NCI-H2171 treated with DMSO at 0.1 percent for 48 hours (cell line): Measurements from ENCODE around the gene ABCG4.
"Not testable (repeated sequence)": the region's sequence is repeated elsewhere in the genome, so short reads cannot be mapped to it uniquely, and the experiment has no call there.

Source experiments
- DNase-seq: peaks from one replicate; lab custom pipeline; 2025; lab: John Stamatoyannopoulos, UW

The ABCG4 gene

GRCh38 chr11:119154178-119154577 is 5.3 kb downstream of the ABCG4 start:
- DNase-seq = no peak

- no peak for DNase-seq
Measured at GRCh38 chr11:119155733-119156492, 7.1 kb downstream of the ABCG4 start.

DNA sequence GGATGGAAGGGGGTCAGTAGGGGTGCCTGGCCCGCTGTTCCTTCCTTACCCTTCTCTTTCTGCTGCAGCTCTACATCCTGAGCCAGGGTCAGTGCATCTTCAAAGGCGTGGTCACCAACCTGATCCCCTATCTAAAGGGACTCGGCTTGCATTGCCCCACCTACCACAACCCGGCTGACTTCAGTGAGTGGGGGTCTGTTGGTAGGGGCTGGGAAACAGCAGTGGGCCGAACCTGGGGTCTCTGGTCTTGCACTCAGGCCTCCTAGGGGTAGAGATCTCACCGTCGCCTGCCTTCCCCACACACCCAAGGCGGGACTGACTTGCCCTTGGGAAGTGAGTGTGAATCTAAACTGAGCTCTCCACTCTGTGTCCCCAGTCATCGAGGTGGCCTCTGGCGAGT is 7.6 kb downstream of the ABCG4 start:
- DNase-seq = no peak

GRCh38 chr11:119157063-119157462 is 8.2 kb downstream of the ABCG4 start:
- no peak for DNase-seq

- DNase-seq = no peak
Measured at GRCh38 chr11:119158467-119158866, 9.6 kb downstream of the ABCG4 start.

DNA sequence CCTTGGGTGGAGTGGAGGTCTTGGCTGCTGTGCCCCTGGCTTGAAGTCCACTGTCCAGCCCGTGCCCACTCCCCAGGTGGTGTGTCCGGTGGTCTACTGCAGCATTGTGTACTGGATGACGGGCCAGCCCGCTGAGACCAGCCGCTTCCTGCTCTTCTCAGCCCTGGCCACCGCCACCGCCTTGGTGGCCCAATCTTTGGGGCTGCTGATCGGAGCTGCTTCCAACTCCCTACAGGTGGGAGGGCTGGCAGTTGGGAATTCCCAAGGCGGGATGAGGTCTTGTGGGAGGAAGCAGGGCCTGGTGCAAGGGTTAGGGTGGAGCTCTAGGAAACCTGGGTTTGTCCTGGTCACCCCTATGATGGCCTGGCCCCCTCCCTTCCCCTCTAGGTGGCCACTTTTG is 11.3 kb downstream of the ABCG4 start:
- DNase-seq = no peak

- DNase-seq = no peak
Measured at GRCh38 chr11:119161871-119162270, 13.0 kb downstream of the ABCG4 start.

- no peak for DNase-seq
Measured at GRCh38 chr11:119166368-119167076, 17.7 kb downstream of the ABCG4 start.

DNA sequence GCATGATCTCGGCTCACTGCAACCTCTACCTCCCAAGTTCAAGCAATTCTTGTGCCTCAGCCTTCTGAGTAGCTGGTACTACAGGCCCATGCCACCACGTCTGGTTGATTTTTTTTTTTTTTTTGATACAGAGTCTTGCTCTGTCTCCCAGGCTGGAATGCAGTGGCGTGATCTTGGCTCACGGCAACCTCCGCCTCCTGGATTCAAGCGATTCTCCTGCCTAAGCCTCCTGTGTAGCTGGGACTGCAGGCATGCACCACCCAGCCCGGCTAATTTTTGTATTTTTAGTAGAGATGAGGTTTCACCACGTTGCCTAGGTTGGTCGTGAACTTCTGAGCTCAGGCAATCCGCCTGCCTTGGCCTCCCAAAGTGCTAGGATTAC is 18.2 kb downstream of the ABCG4 start:
- not testable (repeated sequence) for DNase-seq

DNA sequence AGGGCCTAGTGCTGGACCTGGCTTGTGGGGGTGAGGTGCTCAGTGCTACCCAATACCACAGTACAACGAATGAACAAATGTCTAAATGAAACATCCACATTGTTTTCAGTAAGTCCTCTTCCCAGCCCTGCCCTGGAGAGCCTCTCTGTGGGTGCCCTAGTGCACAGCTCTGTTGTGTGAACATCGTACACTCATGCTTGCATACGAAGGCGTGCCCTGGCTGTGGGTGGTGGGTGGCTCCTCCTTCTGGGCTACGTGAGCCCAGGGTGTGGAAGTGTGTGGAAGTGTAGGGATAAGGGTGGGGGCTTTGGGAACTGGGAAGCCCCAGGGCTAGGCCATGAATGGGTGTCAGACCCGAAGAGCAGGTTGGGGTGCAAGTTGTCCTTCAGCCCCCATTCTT is 19.1 kb downstream of the ABCG4 start:
- no peak for DNase-seq

DNA sequence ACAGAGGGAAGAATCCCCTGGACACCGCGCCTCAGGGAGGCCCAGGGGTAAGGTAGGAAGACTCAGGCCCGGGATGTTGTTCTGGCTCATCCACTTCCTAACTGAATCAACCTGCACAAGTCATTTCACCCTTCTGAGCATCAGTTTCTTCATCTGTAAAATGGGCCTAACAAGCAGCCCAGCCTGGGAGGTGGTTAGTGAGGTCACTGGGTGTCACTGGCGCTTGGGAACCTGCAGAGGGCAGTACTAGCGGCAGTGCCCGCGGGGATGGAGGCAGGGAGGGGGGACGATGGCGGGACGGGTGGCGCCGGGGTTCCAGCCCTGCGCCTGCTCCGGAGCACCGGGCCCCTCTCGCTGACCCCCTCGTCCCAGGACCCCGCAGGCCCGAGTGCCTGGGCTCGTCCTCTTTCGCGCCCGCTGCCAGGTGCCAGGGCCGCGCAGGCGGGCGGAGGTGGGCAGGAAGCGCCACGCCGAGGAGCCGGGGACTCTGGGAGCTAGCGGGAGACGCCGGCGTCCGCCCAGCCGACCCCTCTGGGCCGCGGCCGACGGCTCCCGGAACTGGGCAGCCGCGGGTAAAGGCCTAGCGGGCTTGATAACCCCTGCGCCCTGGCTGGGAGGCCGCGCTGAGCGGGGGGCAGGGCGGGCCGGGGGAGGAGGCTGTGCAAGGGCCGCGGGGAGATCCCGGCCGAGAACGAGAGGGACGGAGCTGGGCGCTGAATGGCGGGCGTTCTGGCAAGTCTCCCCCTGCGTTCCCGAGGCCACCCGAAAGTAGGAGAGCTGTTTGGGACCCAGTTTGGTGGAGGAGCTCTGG is 19.8 kb downstream of the ABCG4 start, which contains the start of gene NLRX1:
TSS of gene NLRX1 (plus strand) at position 255 of the 811 bp plus-strand sequence. CDS start 2,679 bp downstream, outside the sequence.
- DNase-seq = peak; percentile 60

DNA sequence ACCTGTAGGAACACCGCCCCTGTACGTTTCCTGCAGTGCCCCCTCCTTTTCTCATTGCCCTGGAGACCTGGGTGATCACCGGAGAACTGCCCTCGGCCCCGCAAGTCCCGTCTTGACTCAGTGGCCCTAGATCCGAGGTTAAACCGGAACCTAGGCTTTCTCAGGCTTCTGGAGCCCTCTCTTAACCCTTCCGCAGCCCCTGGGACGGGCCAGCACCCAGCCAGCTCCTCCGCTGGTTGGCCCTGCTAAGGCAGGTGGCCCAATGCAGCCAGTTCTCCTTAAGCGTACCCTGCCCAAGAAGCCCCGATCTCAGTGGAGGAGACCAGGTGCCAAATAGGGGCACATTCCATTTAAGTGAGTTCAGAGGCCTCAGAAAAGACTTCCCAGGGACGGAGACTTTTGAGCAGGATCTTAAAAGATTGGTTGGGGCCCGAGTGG is 20.4 kb downstream of the ABCG4 start:
- no peak for DNase-seq

DNA sequence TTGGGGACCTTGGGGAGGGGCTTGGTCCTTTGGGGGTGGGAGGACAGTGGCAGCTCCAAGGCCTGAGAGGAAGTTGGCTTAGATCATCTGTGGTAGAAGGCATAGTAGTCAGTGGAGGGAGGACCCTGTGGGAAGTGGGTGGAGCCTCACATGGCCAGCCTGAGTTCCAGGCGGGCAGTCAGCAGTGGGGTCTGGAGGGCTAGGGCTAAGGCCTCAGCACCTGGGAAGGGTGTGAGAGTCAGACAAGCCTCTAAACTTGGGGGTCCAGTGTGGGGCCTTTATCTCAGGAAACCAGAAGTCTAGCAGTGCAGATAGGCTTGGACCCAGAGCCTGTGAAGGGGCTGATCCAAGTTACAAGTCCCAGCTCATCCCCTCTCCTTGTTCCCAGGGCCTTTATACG is 23.7 kb downstream of the ABCG4 start:
- no peak for DNase-seq

GRCh38 chr11:119173453-119173852 is 24.6 kb downstream of the ABCG4 start:
- DNase-seq = no peak

DNA sequence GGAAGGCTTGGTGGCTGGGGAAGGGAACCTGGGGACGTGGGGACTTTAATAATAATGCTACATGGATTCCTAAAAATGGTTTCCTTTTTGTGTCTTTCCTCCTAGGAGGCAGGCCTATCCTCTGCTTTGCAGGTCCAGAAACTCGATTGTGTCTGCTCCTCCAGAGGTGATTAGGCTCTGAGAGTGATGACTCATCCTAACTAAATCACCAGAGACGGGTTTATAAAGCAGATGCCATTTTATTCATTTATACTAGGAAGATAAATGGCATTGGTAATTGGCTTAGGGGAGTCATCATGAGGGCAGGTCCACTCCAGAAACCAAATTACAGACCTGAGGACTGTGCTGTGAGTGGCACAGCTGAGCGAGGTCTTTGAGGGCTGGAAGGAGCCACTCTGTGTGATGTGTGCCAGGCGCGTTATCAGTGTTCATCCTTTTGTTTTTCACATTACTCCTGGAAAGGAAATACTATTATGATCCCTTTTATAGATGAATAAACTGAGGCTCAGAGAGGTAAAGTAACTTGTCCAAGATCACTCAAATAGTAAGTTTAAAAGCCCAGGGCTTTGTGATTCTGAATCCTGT is 26.7 kb downstream of the ABCG4 start:
- DNase-seq = no peak

DNA sequence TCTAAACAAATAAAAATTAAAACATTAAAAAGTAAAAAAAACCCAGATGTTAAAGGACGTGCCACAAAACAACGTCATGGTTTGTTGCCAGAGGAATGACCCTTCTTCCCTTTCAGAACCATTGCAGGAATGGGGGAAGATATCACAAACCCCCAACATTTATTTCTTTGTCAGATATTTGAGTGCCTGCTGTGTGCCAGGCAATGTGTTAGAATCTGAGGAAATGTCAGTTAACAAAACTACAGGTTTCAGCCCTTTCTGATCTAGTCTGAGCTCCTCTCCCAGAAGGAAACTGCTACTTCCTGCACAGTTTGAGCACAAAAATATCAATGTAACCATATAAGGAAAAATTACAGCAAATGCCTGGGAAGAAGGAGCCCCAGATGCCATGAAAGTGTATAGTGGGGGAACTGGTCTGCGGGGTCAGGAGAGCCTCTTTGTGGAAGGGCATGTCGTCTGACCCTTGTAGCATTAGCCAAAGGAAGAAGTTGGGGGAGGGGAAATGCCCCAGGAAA is 29.4 kb downstream of the ABCG4 start:
- DNase-seq = no peak

DNA sequence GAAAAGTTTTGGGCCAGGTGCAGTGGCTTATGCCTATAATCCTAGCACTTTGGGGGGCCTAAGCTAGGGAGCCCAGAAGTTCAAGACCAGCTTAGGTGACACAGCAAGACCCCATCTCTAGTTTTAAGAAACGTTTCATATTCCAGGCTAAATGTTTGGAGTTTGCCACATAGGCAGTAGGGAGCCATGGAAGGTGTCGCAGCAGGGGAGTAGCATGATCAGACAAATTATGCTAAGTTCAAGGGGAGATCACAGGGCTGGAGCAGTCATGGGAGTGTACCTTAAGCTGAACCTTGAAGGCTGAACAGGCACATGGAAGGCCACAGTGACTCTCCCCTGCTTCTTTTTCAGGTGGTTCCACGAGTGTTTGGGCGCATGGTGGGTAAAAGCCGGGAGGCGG is 30.5 kb downstream of the ABCG4 start:
- DNase-seq = no peak

DNA sequence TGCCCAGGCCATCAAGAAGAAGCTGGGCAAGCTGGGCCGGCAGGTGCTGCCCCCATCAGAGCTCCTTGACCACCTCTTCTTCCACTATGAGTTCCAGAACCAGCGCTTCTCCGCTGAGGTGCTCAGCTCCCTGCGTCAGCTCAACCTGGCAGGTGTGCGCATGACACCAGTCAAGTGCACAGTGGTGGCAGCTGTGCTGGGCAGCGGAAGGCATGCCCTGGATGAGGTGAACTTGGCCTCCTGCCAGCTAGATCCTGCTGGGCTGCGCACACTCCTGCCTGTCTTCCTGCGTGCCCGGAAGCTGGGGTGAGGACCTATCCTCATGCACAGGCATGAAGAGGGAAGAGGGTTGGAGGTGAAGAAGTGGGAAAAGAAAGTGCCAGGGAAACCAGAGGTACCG is 31.1 kb downstream of the ABCG4 start:
- peak; percentile 82 for DNase-seq

GRCh38 chr11:119180729-119181676 is 32.2 kb downstream of the ABCG4 start:
- DNase-seq = no peak

- DNase-seq = no peak
Measured at GRCh38 chr11:119181677-119182412, 33.0 kb downstream of the ABCG4 start.
